Measurements from ENCODE around the gene SPDYC. TPM values are rescaled to one million over a fixed set of nuclear protein-coding genes. Genes with fewer than 3 reads are reported as not detected.

Gene SPDYC
- total RNA-seq, 1 experiment from 2014 or later = 1.2 TPM

DNA sequence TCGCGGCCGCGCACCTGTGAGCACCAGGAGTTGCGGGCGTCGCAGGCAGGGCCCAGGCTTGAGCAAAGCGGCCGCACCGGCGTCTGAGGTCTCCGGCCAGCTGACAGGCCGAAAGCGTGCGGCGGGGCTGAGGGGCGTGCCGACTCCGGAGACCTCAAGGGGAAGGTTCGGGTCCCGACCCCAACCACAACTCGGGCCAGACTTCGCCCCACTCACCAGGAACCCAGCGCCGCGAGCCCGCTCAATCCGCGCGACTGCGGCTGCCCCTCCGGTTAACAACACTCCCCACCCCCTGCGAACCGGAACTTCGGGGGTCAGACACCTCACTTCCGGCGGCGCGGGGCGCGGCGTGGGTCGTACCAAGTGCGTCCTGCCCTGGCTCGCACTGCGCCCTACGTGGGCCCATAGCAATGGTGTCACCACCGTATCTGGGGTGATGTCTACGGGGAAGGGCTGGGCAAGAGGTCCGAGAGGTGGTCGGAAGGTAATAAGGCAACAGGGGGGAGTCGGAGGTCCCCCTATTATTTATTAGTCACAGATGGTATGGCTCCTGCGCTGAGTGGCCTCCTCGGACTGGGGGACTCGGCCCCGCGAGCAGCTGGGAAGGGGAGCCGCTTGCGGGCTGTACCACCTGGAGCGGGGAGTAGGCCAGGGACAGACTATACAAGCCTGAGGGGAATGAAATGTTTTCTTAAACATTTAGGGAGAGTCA lies 35.6 kb upstream of the SPDYC start, which contains the start of gene SYVN1:
Gene SYVN1, minus strand, starts transcription at position 280 of the 712 bp plus-strand sequence. CDS start 918 bp downstream, outside the sequence.
- Histone ChIP-seq H3K9me3 (ENCODE audit: control insufficient read depth in 1 of 2, insufficient read depth in 1 of 2, low read depth in 1 of 2, low read length in 2 of 2) (no peaks in the 10 kb centered on the region), H2AFZ (ENCODE audit: low read depth, low read length, poor library complexity, severe bottlenecking) (no peak within 1 kb of the TSS), H3K27ac (ENCODE audit: low read depth, low read length) (peak within 1 kb of the TSS; percentile 89), H3K27me3 (ENCODE audit: insufficient read depth, low read length) (no peaks in the 10 kb centered on the region), H3K36me3 (ENCODE audit: control insufficient read depth in 1 of 2, insufficient read depth in 2 of 2, low read length in 2 of 2) (peaks cover 14 to 29% of the 10 kb centered on the region in 2 experiments; a peak in 3 of 4 replicates), H3K79me2 (ENCODE audit: insufficient read depth, low read length) (peaks cover 27% of the 10 kb centered on the region), H3K9ac (ENCODE audit: low read length) (peak within 1 kb of the TSS; percentile 89), H4K20me1 (ENCODE audit: insufficient read depth) (no peaks in the 10 kb centered on the region), H3K4me3 (replicated peaks in 1 of 2; ENCODE audit: low read depth in 1 of 2, low read length in 2 of 2) (peak within 1 kb of the TSS; percentile 81 to 98), H3K4me1 (ENCODE audit: control insufficient read depth in 1 of 2, insufficient read depth in 2 of 2, low read length in 2 of 2) (peaks cover 9 to 28% of the 10 kb centered on the region in 2 experiments; a peak in 3 of 4 replicates), H3K4me2 (ENCODE audit: low read length) (peak within 1 kb of the TSS; percentile 95), H3K9me2 (ENCODE audit: insufficient read depth) (no peaks in the 10 kb centered on the region)
- intact Hi-C loops (cut with micrococcal nuclease) = loop anchor here (2.0 kb wide), 1 partner anchor 46 kb away; the partner anchor contains the start of gene CAPN1
- DNase-seq (ENCODE audit: low read depth, low spot score) (peak; percentile 75), ATAC-seq (peak; percentile 76)
- RAD21 ChIA-PET (ENCODE audit: low non-redundant PET in 1 of 2, low total read pairs in 2 of 2, uncharacterized antibody in 2 of 2, unreplicated experiment in 2 of 2) = interaction anchor here (0.6 to 1.1 kb wide), 3 partner anchors 12 to 47 kb away, joined by 3 to 4 read pairs (median 3); partner anchors contain the start of genes CAPN1 (in 1 of the 2), FAU (in 1 of the 2) and MRPL49 (in 1 of the 2)
- no TSS peak for BruUV-seq (replicated peaks)
- POLR2A ChIA-PET = interaction anchor here (0.6 to 4.1 kb wide), 17 partner anchors 9 to 331 kb away, joined by 3 to 52 read pairs (median 4); partner anchors contain the start of genes CAPN1, FAU, MRPL49 and NEAT1
- CTCF ChIA-PET = interaction anchor here (1.2 to 2.6 kb wide), 6 partner anchors 10 to 46 kb away, joined by 3 to 9 read pairs (median 5); partner anchors contain the start of genes TM7SF2 and ZNHIT2
- peak; percentile 61 for TF ChIP-seq TCF7L2 (IDR thresholded peaks at IDR 0.05; ENCODE audit: borderline replicate concordance, extremely low read depth, insufficient read depth, insufficient read length)
- peak; percentile 41 for TF ChIP-seq YY1 (IDR thresholded peaks at IDR 0.05; ENCODE audit: extremely low read depth, insufficient replicate concordance, low read depth, low read length)
- TF ChIP-seq, protein P1, sequence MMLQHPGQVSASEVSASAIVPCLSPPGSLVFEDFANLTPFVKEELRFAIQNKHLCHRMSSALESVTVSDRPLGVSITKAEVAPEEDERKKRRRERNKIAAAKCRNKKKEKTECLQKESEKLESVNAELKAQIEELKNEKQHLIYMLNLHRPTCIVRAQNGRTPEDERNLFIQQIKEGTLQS (IDR thresholded peaks at IDR 0.05) = no peak
- peak; percentile 26 for TF ChIP-seq POLR2A (IDR thresholded peaks at IDR 0.05; ENCODE audit: borderline replicate concordance, extremely low read depth, insufficient read depth, insufficient read length)
- TF ChIP-seq POLR2AphosphoS5 (IDR thresholded peaks at IDR 0.05; ENCODE audit: low read depth, low read length) = peak; percentile 73
- peak; percentile 73; the same call in 1 of the 2 replicates for TF ChIP-seq ZFX (IDR thresholded peaks at IDR 0.05)
- TF ChIP-seq, protein P2, sequence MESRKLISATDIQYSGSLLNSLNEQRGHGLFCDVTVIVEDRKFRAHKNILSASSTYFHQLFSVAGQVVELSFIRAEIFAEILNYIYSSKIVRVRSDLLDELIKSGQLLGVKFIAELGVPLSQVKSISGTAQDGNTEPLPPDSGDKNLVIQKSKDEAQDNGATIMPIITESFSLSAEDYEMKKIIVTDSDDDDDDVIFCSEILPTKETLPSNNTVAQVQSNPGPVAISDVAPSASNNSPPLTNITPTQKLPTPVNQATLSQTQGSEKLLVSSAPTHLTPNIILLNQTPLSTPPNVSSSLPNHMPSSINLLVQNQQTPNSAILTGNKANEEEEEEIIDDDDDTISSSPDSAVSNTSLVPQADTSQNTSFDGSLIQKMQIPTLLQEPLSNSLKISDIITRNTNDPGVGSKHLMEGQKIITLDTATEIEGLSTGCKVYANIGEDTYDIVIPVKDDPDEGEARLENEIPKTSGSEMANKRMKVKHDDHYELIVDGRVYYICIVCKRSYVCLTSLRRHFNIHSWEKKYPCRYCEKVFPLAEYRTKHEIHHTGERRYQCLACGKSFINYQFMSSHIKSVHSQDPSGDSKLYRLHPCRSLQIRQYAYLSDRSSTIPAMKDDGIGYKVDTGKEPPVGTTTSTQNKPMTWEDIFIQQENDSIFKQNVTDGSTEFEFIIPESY (IDR thresholded peaks at IDR 0.05; ENCODE audit: extremely low read depth, insufficient replicate concordance, low read length) = peak; percentile 43
- no peak for TF ChIP-seq EZH2 (IDR thresholded peaks at IDR 0.05)
- TF ChIP-seq ELF1 (IDR thresholded peaks at IDR 0.05; ENCODE audit: borderline replicate concordance, low read depth) = no peak

Data from HCT116 (cell line).